GM19238 (cell line): ENCODE data around the gene PEX14.

Source experiments
- DNase-seq: peaks from one replicate; pipeline ENCODE4 v3.0.0; 2011; ENCODE audit warnings: low spot score; ENCODE audit not compliant: insufficient read length

PEX14 gene

GRCh38 chr1:10615932-10616671 lies 141.4 kb downstream of the PEX14 start:
- no peak for DNase-seq

DNA sequence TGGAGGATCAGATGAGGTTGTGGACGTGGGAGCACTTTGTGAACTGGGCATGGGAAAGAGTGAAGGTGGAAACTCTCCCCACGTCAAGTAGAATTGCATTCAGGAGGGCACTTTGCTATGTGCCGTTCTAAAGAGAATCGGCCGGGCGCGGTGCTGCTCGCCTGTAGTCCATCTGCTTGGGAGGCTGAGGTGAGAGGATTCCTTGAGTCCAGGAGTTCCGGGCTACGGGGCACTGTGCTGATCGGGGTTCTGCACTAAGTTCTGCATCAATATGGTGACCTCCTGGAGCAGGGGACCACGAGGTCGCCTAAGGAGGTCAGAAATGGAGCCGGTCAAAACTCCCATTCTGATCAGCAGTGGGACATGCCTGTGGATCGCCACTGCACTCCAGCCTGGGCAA lies 141.9 kb downstream of the PEX14 start:
- DNase-seq, result no peak

DNA sequence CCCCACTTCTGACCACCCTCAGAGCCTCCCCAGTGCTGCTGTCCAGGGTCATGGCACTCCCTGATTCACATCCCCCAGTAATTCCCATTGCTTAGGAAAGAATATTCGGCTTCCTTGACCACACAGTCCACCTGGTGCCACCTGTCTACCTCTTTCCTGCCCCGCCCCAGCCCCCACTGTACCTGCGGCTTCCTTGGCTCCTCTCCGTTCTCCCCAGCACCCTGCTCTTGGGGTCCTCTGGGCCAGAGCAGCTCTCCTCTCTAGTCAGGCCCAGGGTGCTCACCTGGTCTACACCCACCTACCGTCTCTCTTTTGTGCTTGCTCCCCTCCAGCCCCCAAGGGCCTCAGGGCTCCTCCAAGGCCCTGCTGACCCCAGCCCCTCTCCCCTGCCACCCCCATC lies 142.6 kb downstream of the PEX14 start:
- no peak for DNase-seq

GRCh38 chr1:10617931-10618885 lies 143.5 kb downstream of the PEX14 start:
- DNase-seq, result no peak

GRCh38 chr1:10620776-10621175 lies 146.0 kb downstream of the PEX14 start:
- no peak for DNase-seq

GRCh38 chr1:10621906-10622305 lies 147.2 kb downstream of the PEX14 start:
- DNase-seq, result no peak

- no peak for DNase-seq
Observed at GRCh38 chr1:10622910-10623685, 148.3 kb downstream of the PEX14 start.

DNA sequence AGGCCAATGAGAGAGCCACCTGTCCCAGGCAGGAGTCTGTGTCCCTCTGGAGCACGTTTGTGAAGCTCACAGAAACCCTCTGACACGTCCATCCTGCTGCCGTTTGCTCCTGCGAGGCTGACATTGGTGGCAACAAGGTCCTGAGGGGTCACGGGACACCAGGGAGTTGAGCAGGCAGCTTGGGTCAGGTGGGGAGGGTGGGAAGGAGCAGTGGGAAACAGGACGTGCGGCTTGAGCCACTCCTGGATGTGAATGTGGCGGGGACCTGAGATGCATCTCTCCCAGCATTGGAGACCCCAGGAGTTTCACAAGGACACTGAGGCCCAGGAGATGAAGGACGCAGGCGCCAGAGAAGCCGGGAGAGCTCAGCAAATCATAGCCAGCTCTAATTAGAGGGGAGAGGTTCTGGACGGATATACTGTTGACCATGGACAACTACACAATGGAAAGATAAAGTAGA lies 149.0 kb downstream of the PEX14 start:
- DNase-seq, result no peak

DNA sequence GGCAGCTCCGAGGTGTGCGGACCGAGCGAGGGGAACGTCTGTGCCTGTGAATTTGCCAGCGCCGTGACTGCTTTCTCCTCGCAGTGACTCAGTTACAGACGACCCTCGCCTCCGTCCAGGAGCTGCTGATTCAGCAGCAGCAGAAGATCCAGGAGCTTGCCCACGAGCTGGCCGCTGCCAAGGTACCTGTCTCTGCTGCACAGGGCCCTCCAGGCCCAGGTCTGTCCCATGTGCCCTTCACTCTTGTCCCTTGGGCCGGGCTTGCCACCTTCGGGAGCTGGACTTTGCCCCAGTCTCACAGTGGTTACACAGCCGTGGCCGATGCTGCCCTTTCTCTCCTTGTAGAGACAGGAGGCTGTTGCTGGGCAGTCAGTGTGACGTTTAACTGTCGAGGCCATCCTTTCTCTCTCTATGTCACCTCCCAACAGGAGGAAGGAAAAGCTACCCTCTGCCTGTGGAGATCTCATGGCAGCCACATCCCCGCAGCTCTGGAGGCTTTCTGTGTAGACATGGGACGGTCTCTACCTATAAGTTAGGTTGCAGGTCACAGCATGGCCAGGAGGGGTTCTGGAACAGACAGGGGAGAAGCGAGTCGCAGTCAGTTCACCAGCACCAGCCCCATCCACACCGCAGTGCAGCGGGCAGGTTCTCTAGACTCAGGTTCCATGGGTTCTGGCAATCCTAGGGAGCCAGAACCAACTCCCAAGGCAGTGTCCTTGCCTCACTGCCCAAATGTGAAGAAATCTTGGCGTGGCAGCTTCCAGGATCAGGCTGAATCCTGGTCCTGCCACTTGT lies 149.7 kb downstream of the PEX14 start:
- DNase-seq, result no peak

GRCh38 chr1:10625076-10625475 lies 150.3 kb downstream of the PEX14 start:
- no peak for DNase-seq

- DNase-seq, result no peak
Observed at GRCh38 chr1:10625554-10625953, 150.8 kb downstream of the PEX14 start.

DNA sequence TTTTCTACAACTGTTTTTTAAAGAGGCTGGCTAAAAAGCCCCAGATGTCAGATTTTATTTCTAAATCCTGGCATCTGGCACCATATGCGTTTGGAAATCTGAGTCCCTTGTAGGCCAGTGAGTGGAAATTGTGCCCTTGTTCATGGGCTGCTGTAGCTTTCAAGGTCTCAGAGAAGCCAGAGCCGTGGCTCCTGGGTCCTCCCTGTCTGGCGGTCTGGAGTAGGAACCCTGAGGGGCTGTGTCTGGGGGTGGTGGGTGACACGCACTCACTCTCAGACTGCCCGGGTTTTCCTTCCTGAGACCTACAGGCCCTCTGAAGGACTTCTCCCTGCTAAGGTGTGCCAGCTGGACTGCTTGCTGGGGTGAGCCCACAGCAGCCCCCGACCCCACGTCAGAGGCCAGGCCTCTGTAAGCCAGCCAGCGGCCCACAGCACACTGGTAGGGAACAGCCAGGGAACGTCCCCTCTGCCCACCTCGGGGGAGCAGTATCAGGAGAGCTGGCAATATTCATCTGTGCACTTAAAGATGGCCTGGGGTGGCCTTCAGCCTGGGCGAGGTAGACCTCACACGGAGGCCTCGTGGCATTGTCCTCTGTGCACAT lies 151.5 kb downstream of the PEX14 start:
- DNase-seq, result no peak

GRCh38 chr1:10626791-10627410 lies 152.2 kb downstream of the PEX14 start:
- no peak for DNase-seq

- no peak for DNase-seq
Observed at GRCh38 chr1:10628685-10629084, 153.9 kb downstream of the PEX14 start.

DNA sequence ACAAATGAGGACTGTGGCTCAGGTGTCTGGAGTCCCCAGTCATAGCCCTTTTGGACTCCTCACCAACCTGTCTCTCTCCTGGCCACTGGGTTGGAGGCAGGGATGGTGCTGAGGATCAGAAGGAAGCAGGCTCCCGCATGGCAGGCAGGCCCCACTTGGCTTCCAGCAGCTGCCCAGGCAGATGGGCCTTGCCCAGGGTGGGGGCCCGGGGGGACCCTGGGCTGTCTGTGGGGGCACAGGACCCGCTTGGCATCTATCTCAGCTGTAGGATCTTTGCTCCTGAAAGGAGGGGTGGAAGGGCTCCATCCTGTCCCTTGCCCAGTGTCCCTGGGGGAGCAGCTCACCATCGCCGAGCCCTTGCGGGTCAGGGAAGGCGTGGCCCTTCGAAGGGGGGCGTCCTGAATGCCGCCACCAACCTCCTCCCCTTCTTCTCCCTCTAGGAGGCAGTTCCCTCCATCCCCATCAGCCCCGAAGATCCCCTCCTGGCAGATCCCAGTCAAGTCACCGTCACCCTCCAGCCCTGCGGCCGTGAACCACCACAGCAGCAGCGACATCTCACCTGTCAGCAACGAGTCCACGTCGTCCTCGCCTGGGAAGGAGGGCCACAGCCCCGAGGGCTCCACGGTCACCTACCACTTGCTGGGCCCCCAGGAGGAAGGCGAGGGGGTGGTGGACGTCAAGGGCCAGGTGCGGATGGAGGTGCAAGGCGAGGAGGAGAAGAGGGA lies 154.5 kb downstream of the PEX14 start:
- no peak for DNase-seq

GRCh38 chr1:10629816-10630571 lies 155.2 kb downstream of the PEX14 start:
- DNase-seq, result no peak

- DNase-seq, result no peak
Observed at GRCh38 chr1:10630661-10631120, 155.9 kb downstream of the PEX14 start.

DNA sequence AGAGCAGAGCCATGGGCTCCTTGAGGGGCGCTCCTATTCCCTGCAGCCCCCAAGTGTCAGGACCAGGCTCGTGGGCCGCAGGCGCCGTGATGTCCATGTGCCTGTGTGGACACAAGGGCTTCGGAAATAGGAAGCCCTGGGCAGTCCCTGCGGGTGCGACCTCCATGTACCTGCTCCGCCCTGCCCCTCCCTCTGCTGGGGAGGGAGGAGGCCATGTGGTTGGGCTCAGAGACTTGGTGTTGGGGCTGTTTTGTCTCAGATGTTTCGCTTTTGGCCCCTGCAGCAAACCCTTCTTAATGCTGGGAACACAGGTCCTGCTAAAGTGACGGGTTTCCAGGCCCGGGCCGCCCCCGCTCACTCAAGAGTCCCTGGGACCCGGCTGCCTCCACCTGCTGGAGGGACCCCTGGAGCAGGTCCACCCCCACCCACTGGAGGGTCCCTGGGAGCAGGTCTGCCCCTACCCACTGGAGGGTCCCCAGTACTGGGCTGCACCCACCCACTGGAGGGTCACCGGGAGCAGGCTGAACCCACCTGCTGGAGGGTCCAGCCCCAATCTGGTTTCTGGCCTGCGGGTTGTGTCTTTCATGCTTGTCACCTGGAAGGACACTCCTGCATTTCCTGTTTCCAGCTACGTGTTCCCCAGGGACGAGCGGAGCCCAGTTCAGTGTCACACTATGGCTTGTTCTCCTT lies 156.5 kb downstream of the PEX14 start:
- DNase-seq, result no peak
